DMS114 treated with DMSO at 0.1 percent for 48 hours (cell line): ENCODE results near the gene ELL.

Experiments used
- DNase-seq: peaks from one replicate; lab custom pipeline; 2025; ENCODE audit not compliant: unreplicated experiment; lab: John Stamatoyannopoulos, UW

ELL gene

DNA sequence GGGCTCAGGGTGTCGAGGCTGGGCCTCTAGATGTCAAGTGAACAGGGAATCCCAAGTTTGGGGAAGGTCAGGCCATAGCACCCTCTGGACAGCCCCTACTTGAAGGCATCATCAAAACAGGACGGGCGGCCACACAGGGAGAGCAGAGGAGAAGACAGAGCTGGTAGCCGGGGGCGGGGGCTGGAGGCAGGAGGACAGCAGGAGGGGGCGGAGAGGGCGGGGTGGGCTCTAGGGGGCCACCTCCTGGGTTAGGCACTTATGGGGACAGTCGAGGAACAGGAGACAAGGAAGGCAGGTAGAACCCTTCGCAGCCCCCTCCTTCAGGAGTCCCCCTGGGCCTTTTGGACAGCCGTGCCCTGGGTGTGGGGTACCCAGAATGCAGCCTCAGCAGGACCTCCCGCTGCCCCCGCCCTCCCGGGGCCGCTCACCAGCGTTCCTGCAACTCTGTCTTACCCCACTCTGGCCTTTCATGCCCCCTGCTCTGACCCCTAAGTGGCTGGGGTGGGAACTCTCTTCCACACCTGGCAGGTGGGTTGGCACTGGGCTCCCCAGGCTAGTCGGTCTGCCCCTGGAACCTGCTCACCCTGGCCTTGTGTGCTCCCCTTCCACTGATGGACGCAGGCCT is 96.9 kb downstream of the ELL start:
- DNase-seq, result no peak

- no peak for DNase-seq
Observed at GRCh38 chr19:18424122-18424889, 97.6 kb downstream of the ELL start.

- no peak for DNase-seq
Observed at GRCh38 chr19:18423258-18424020, 98.4 kb downstream of the ELL start.

DNA sequence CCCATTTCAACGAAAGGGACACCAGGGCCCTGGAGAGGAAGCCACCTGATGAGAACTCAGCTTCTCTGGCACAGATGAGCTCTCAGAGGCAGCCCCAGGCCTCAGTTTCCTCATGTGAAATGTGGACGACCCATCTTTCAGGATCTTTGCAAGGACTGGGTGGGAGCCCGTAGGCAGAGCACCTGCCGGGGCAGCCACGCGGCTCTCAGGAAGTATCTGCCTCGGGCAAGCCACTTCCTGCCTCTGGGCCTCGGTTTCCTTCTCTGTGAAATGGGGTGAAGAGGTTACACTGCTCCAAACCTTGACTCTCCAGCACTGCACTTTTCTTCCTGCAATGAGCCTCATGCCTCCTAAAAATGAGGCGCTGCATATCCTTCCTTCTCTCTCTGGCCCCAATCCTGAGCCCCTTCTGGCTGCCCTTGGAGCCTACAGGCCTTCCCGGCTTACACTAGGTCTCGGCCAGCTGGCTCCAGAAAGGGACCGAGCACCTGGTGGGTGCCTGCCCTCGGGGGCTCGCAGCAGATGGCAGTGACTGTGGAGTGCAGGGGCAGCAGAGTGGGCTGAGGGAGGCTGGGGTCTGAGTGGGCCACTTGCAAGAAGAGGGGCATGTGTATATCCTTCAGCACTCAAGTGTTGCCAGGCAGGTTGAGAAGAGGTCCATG is 99.2 kb downstream of the ELL start:
- DNase-seq, result no peak

DNA sequence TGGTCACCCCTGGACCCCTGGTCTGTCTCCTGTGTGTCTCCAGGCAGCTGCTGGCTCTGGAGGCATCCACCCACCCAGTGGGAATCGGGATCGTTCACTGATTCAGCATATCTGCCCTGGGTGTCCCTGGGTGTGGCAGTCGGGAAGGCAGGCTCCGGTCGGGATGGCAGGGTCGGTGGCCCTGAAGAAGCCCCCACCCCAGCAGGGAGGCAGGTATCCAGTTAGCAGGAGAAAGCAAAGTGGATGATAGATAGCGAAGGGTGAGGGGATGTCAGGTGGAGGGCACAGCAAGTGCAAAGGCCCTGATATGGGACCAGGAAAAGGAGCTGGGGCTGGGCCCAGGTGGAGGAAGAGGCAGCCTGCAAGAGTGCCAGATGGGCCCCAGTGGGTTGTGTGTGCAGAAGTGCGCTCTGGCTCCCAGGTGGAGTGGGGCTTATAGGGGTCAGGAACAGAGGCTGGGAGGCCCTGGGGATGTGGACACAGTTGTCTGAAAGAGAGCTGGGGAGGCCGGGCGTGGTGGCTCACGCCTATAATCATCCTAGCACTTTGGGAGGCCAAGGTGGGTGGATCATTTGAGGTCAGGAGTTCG is 100.4 kb downstream of the ELL start:
- no peak for DNase-seq

- no peak for DNase-seq
Observed at GRCh38 chr19:18420930-18421329, 100.9 kb downstream of the ELL start.

DNA sequence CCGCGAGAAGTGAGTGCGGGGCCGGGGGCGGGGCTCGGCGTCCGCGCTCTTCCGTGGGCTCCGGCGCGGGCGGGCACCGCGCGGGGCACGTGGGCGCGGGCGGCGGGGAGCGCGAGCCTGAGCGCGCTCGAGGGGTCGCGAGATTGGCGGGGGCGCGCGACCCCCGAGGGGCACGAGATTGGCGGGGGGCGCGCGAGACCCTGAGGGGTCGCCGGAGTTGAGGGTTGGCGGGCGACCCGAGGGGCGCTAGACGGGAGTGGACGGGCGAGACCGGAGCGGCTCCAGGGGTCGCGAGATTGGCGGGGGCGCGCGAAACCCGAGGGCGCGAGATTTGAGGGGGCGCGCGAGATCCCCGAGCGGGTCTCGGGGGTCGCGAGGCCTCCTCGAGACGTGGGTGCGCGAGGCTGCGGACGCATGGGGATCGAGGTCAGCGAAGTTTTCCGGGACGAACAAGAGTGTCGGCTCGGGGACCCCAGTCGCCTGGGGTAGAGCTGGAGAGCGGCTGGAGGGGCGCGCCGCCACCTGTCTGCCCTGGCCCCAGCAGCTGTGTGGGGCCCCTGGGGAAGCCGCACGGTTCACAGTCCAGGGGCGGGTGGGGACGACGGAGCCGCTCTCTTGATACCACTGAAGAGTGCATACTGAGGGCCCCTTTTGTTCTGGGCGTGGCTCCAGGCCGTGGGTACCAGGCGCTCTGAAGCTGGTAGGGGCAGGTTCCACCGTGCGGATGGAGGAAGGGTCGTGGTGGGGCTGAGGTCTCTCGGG is 102.0 kb downstream of the ELL start:
- DNase-seq, result no peak

DNA sequence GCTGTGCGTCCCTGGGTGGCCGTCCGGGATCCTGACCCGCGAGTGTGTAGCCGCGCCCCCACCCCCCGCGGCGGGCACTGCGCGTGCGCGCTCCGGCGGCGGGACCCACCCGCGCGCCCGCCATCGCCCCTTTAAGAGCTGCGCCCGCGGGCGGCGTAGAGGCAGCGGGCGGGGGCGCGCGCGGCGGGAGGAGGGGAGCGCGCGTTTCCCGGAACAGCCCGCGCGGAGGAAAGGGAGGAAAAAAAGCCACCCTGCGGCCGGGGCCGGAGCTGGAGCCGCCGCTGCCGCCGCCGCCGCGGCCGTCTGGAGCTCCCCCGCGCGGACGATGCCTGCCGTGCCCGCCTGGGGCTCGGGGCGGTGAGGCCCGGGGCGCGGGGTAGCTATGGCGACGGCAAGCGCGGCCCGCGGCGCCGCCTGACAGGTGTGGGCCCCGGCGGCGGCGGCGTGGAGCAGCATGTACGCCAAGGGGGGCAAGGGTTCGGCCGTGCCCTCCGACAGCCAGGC is 102.6 kb downstream of the ELL start, which contains the start of gene SSBP4:
TSS of gene SSBP4 (plus strand) at position 204 of the 504 bp plus-strand sequence. CDS start at position 455, 251 bp downstream.
- DNase-seq, result peak; percentile 55

- no peak for DNase-seq
Observed at GRCh38 chr19:18418483-18419194, 103.2 kb downstream of the ELL start.

DNA sequence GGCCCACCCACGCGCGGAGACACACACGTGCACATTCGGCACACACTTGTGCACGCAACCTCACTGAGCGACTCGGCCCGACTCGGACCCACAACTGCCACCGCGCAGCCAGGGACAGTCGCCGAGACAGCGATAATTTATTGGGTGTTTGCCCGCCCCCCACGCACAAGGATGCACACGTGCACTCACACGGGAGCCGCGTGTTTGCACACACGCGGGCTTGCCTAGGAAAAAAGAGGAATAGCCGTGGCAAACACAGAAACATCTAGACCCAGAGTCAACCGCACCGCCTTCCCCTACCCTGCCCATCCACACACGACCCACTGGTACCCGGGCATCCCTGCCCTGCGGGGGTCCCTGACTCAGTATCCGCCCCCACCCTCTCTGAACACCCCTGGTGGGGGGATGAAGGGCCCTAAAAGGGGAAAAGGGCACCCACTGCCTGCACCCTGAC is 103.8 kb downstream of the ELL start:
- no peak for DNase-seq

DNA sequence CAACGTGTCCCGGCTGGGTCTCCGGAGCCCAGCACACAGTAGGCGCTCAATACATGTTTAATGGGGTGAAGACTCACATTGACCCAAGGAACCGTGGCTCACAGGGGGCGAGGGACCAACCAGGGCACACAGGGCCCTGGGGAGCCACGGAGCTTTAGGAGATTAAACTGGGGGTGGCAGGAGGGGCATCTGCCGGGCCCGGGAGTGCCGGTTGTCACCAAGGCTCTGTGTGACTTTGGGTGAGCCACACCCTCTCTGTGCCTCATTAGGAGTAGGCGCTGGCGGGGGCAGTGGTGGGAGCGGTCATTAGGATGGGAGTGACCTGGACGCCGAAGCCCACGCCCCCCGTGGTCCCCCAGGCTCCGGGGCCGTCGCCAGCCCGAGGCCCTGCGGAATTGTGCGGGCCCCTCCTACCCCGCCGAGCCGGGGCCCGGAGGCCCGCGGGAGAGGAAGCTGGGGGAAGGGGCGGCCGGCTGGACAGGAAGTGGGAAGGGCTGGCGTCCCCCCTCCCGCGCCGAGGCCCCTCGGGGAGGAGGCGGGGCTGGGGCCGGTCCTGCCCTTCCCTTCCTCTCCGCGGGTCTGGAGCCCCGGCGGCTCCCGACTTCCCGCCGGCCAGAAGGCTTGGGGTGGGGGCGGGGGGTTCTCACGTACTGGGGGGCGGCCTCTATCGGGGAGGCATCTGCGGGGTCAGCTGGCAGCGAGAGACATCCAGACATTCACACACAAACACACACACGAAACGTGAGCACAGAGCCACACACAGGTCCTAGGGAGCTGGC is 104.4 kb downstream of the ELL start:
- peak; percentile 55 for DNase-seq

DNA sequence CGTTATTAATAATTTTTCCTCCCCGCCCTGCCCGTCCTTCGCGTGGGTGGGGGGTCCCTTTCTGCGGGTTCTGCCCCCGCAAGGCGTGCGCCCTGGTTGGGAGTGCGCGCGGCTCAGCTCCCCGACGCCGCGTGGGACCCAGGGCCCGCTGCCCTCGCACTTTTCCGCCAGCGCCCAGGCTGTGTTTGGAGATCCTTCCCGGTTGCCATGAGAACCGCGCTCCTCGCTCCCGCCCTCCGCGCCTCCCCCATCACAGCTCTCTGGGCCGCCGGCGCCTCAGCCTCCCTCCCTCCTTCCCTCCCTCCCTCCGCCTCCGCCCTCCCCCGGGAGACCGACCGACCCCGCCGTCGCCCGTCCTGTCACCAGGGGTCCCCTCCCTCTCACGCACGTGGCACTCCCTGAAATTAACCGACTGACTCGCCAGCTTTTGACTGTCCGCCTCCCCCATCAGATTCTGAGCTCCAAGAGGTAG is 105.1 kb downstream of the ELL start:
- DNase-seq, result peak; percentile 59

DNA sequence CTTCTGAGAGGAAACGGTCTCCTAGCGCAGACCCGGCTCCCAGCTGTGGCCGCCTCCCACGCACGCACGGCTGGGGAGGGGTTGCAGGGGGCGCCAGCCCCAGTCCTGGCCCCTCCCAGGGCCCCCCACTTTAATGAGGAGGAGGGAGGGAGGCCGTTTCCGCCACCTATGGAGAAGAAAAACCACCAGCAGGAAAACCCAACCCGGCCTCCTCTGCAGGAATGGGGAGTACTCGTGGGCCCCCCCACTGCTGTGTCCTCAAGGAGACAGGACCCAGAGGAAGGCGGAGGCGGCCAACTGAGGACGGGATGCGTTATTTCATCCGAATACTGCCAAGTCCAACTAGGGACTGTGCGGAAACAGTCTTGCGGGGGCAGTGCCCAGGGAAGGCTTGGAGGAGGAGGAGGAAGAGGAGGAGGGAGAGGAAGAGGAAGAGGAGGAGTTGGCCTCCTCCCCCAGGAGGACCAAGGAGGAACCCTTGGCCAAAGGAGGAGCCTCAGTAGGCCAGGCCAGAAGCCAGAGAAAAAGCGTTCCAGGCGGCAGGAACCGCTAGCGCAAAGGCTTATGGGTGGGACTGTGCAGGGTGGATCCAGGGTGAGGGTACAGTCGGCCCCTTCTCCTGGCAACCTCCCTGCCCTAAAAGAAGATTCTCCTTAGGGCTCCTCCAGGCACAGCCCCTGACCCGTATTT is 106.5 kb downstream of the ELL start:
- no peak for DNase-seq

DNA sequence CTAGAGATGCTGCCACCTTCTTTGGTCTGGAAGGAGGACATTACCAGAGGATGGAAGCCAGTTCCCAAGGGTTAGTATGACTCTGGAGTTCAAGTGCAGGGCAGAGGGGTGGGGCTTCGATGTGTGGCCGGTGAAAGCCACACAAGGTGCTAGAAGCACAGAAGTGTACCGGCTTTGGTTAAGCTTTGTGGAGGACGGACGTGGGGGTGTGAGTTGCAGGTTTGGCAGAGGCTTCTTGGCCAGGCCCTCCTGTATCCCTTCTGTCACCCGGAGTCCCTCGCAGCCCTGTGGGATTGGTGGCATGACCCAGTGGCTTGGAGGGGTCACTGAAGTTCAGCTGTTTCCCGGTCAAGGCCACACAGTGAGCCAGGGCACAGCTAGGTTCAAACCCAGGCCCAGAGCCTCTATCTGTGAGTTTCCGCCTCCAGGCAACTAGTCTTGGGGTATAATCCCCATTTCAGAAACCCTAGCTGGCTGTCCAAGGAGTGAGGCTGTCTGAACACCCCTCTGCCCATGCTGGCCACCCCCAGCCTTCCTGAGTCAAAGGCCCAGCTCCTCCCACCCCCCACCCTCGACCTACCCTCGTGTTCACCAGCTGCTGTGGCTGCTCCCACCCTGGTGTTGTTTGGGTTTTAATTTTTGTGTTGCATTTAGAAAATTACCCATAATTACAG is 107.2 kb downstream of the ELL start:
- no peak for DNase-seq

GRCh38 chr19:18412610-18413239 is 109.1 kb downstream of the ELL start:
- DNase-seq, result no peak

DNA sequence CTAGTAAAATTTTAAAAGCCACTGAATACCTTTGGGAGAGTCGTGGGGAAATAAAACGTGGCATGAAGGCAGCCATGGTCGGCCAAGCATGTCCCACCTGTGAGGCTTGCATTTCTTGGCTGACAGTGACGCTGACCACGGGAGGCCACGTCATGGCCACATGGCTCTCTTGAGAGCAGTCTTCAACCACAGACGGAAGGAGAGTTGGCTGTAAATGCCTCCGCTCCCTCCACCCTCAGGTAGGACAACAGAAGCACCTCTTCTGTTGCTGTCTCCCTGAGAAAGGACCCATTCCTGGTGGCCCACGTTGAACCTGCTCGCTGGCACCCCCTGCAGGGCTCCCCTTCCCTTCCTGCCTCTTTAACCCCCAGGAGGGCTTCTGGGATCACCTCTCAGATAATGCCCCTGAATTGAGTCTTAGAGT is 113.8 kb downstream of the ELL start:
- no peak for DNase-seq

- no peak for DNase-seq
Observed at GRCh38 chr19:18406749-18407148, 115.1 kb downstream of the ELL start.
